ENCODE results near the gene ANKUB1. TPM values are rescaled to one million over a fixed set of nuclear protein-coding genes. Genes with fewer than 3 reads are reported as not detected.

ANKUB1 gene
- total RNA-seq, 1 donor from 2014 or later = not detected

- no peaks in the 10 kb centered on the region for H3K9me3 Mint-ChIP-seq
- no peak overlapping the region for H3K4me3 Mint-ChIP-seq (ENCODE audit: low read depth)
- H3K27ac Mint-ChIP-seq = no peak overlapping the region
- DNase-seq (ENCODE audit: low spot score) = no peak
- H3K4me1 Mint-ChIP-seq (ENCODE audit: low read depth) = no peaks in the 10 kb centered on the region
- peaks cover 37% of the 10 kb centered on the region for H3K27me3 Mint-ChIP-seq (ENCODE audit: low read depth)
- intact Hi-C loops (cut with micrococcal nuclease) = no loop called here
- no peaks in the 10 kb centered on the region for H3K36me3 Mint-ChIP-seq (ENCODE audit: low read depth)
These were observed 8.8 kb upstream of the ANKUB1 start for GRCh38 chr3:149801195-149801594.

GRCh38 chr3:149800693-149801092, 8.3 kb upstream of the ANKUB1 start:
- intact Hi-C loops (cut with micrococcal nuclease) = no loop called here
- DNase-seq (ENCODE audit: low spot score) = no peak
- Mint-ChIP-seq H3K27ac (no peak overlapping the region), H3K27me3 (ENCODE audit: low read depth) (peaks cover 34% of the 10 kb centered on the region), H3K4me3 (ENCODE audit: low read depth) (no peak overlapping the region), H3K9me3 (no peaks in the 10 kb centered on the region), H3K36me3 (ENCODE audit: low read depth) (no peaks in the 10 kb centered on the region), H3K4me1 (ENCODE audit: low read depth) (no peaks in the 10 kb centered on the region)

- H3K36me3 Mint-ChIP-seq (ENCODE audit: low read depth) = no peaks in the 10 kb centered on the region
- no peak for DNase-seq (ENCODE audit: low spot score)
- H3K9me3 Mint-ChIP-seq = no peaks in the 10 kb centered on the region
These were observed 3.7 kb upstream of the ANKUB1 start for GRCh38 chr3:149796026-149796425.

GRCh38 chr3:149790698-149791097, 1.7 kb downstream of the ANKUB1 start:
- Mint-ChIP-seq H3K4me1 (ENCODE audit: low read depth) (no peaks in the 10 kb centered on the region), H3K9me3 (no peaks in the 10 kb centered on the region), H3K27ac (no peak overlapping the region), H3K4me3 (ENCODE audit: low read depth) (no peak overlapping the region), H3K36me3 (ENCODE audit: low read depth) (no peaks in the 10 kb centered on the region), H3K27me3 (ENCODE audit: low read depth) (peaks cover 24% of the 10 kb centered on the region)
- no peak for DNase-seq (ENCODE audit: low spot score)
- intact Hi-C loops (cut with micrococcal nuclease) = no loop called here

More at GRCh38 chr3:149796026-149796425, 3.7 kb upstream of the ANKUB1 start:
- Mint-ChIP-seq H3K27me3 (ENCODE audit: low read depth) (peaks cover 25% of the 10 kb centered on the region), H3K4me1 (ENCODE audit: low read depth) (no peaks in the 10 kb centered on the region), H3K27ac (no peak overlapping the region), H3K4me3 (ENCODE audit: low read depth) (no peak overlapping the region)
- intact Hi-C loops (cut with micrococcal nuclease) = no loop called here

- H3K27me3 Mint-ChIP-seq (ENCODE audit: low read depth) = peaks cover 24% of the 10 kb centered on the region
- DNase-seq (ENCODE audit: low spot score) = no peak
- H3K36me3 Mint-ChIP-seq (ENCODE audit: low read depth) = no peaks in the 10 kb centered on the region
These were observed 2.1 kb downstream of the ANKUB1 start for GRCh38 chr3:149790268-149790667.

GRCh38 chr3:149784064-149784704, 8.2 kb downstream of the ANKUB1 start:
- DNase-seq (ENCODE audit: low spot score) = no peak
- Mint-ChIP-seq H3K4me3 (ENCODE audit: low read depth) (no peak overlapping the region), H3K27me3 (ENCODE audit: low read depth) (peaks cover 14% of the 10 kb centered on the region), H3K9me3 (no peaks in the 10 kb centered on the region), H3K36me3 (ENCODE audit: low read depth) (no peaks in the 10 kb centered on the region), H3K27ac (no peak overlapping the region), H3K4me1 (ENCODE audit: low read depth) (no peaks in the 10 kb centered on the region)
- intact Hi-C loops (cut with micrococcal nuclease) = no loop called here

More at GRCh38 chr3:149790268-149790667, 2.1 kb downstream of the ANKUB1 start:
- Mint-ChIP-seq H3K4me3 (ENCODE audit: low read depth) (no peak overlapping the region), H3K27ac (no peak overlapping the region), H3K4me1 (ENCODE audit: low read depth) (no peaks in the 10 kb centered on the region), H3K9me3 (no peaks in the 10 kb centered on the region)
- intact Hi-C loops (cut with micrococcal nuclease) = no loop called here

- no peaks in the 10 kb centered on the region for H3K4me1 Mint-ChIP-seq (ENCODE audit: low read depth)
- intact Hi-C loops (cut with micrococcal nuclease) = no loop called here
- H3K9me3 Mint-ChIP-seq = no peaks in the 10 kb centered on the region
- H3K36me3 Mint-ChIP-seq (ENCODE audit: low read depth) = no peaks in the 10 kb centered on the region
- DNase-seq (ENCODE audit: low spot score) = no peak
- H3K4me3 Mint-ChIP-seq (ENCODE audit: low read depth) = no peak overlapping the region
- H3K27me3 Mint-ChIP-seq (ENCODE audit: low read depth) = peaks cover 14% of the 10 kb centered on the region
- no peak overlapping the region for H3K27ac Mint-ChIP-seq
These were observed 8.8 kb downstream of the ANKUB1 start for GRCh38 chr3:149783576-149783975.

GRCh38 chr3:149781741-149782140, 10.6 kb downstream of the ANKUB1 start:
- Mint-ChIP-seq H3K36me3 (ENCODE audit: low read depth) (no peaks in the 10 kb centered on the region), H3K27ac (no peak overlapping the region), H3K9me3 (no peaks in the 10 kb centered on the region), H3K4me3 (ENCODE audit: low read depth) (no peak overlapping the region), H3K27me3 (ENCODE audit: low read depth) (peaks cover 13% of the 10 kb centered on the region), H3K4me1 (ENCODE audit: low read depth) (no peaks in the 10 kb centered on the region)
- DNase-seq (ENCODE audit: low spot score) = no peak
- intact Hi-C loops (cut with micrococcal nuclease) = no loop called here

GRCh38 chr3:149781211-149781610, 11.1 kb downstream of the ANKUB1 start:
- H3K36me3 Mint-ChIP-seq (ENCODE audit: low read depth) = no peaks in the 10 kb centered on the region
- intact Hi-C loops (cut with micrococcal nuclease) = no loop called here
- H3K27ac Mint-ChIP-seq = no peak overlapping the region
- no peak for DNase-seq (ENCODE audit: low spot score)
- no peaks in the 10 kb centered on the region for H3K9me3 Mint-ChIP-seq
- no peak overlapping the region for H3K4me3 Mint-ChIP-seq (ENCODE audit: low read depth)
- no peaks in the 10 kb centered on the region for H3K4me1 Mint-ChIP-seq (ENCODE audit: low read depth)
- peaks cover 11% of the 10 kb centered on the region for H3K27me3 Mint-ChIP-seq (ENCODE audit: low read depth)

- Mint-ChIP-seq H3K27me3 (ENCODE audit: low read depth) (peaks cover 9% of the 10 kb centered on the region), H3K27ac (no peak overlapping the region), H3K4me3 (ENCODE audit: low read depth) (no peak overlapping the region), H3K36me3 (ENCODE audit: low read depth) (no peaks in the 10 kb centered on the region), H3K4me1 (ENCODE audit: low read depth) (no peaks in the 10 kb centered on the region), H3K9me3 (no peaks in the 10 kb centered on the region)
- no peak for DNase-seq (ENCODE audit: low spot score)
- intact Hi-C loops (cut with micrococcal nuclease) = no loop called here
These were observed 14.7 kb downstream of the ANKUB1 start for GRCh38 chr3:149777414-149778214.

GRCh38 chr3:149776170-149776569, 16.2 kb downstream of the ANKUB1 start:
- intact Hi-C loops (cut with micrococcal nuclease) = no loop called here
- Mint-ChIP-seq H3K27me3 (ENCODE audit: low read depth) (peaks cover 14% of the 10 kb centered on the region), H3K4me1 (ENCODE audit: low read depth) (no peaks in the 10 kb centered on the region), H3K4me3 (ENCODE audit: low read depth) (no peak overlapping the region), H3K36me3 (ENCODE audit: low read depth) (no peaks in the 10 kb centered on the region), H3K9me3 (no peaks in the 10 kb centered on the region), H3K27ac (no peak overlapping the region)
- no peak for DNase-seq (ENCODE audit: low spot score)

GRCh38 chr3:149772861-149773260, 19.5 kb downstream of the ANKUB1 start:
- H3K27me3 Mint-ChIP-seq (ENCODE audit: low read depth) = peaks cover 16% of the 10 kb centered on the region
- no peaks in the 10 kb centered on the region for H3K36me3 Mint-ChIP-seq (ENCODE audit: low read depth)
- DNase-seq (ENCODE audit: low spot score) = no peak
- no peak overlapping the region for H3K27ac Mint-ChIP-seq
- intact Hi-C loops (cut with micrococcal nuclease) = loop anchor here (5.0 kb wide), 2 partner anchors 34 to 206 kb away; no protein-coding TSS in a partner anchor
- no peak overlapping the region for H3K4me3 Mint-ChIP-seq (ENCODE audit: low read depth)
- no peaks in the 10 kb centered on the region for H3K4me1 Mint-ChIP-seq (ENCODE audit: low read depth)
- H3K9me3 Mint-ChIP-seq = no peaks in the 10 kb centered on the region

GRCh38 chr3:149771652-149772271, 20.6 kb downstream of the ANKUB1 start:
- Mint-ChIP-seq H3K36me3 (ENCODE audit: low read depth) (no peaks in the 10 kb centered on the region), H3K27ac (no peak overlapping the region), H3K27me3 (ENCODE audit: low read depth) (peaks cover 17% of the 10 kb centered on the region), H3K9me3 (no peaks in the 10 kb centered on the region), H3K4me3 (ENCODE audit: low read depth) (no peak overlapping the region), H3K4me1 (ENCODE audit: low read depth) (no peaks in the 10 kb centered on the region)
- no peak for DNase-seq (ENCODE audit: low spot score)
- intact Hi-C loops (cut with micrococcal nuclease) = loop anchor here (2.0 to 5.0 kb wide), 4 partner anchors 36 to 259 kb away; no protein-coding TSS in a partner anchor

All from activated T-helper 2 cell treated with anti-CD3 and anti-CD28 coated beads, Interferon-gamma antibody, Interleukin-2, Interleukin-4, amounts not matched to agents 10 μg/mL and 5 μg/mL and 100 μg/mL, durations not matched to agents 14 hours and 24 hours and 36 hours (primary cell).